A375 (cell line): ENCODE measurements around the gene MEGF6. TPM values are rescaled to one million over a fixed set of nuclear protein-coding genes. Genes with fewer than 3 reads are reported as not detected.

Source experiments
- small RNA-seq: library from RNA; depleted of rRNA; stranded (forward); fragments of <200 nt; gene quantifications from one replicate; pipeline ENCODE3, GENCODE V24; 2014
- total RNA-seq: library from RNA; depleted of rRNA; stranded (reverse); fragments of >200 nt; shearing (Covaris generic); gene quantifications from 2 replicates; pipeline ENCODE4 v1.2.3, GENCODE V29; 2014; rRNA removed

MEGF6 gene, protein sequence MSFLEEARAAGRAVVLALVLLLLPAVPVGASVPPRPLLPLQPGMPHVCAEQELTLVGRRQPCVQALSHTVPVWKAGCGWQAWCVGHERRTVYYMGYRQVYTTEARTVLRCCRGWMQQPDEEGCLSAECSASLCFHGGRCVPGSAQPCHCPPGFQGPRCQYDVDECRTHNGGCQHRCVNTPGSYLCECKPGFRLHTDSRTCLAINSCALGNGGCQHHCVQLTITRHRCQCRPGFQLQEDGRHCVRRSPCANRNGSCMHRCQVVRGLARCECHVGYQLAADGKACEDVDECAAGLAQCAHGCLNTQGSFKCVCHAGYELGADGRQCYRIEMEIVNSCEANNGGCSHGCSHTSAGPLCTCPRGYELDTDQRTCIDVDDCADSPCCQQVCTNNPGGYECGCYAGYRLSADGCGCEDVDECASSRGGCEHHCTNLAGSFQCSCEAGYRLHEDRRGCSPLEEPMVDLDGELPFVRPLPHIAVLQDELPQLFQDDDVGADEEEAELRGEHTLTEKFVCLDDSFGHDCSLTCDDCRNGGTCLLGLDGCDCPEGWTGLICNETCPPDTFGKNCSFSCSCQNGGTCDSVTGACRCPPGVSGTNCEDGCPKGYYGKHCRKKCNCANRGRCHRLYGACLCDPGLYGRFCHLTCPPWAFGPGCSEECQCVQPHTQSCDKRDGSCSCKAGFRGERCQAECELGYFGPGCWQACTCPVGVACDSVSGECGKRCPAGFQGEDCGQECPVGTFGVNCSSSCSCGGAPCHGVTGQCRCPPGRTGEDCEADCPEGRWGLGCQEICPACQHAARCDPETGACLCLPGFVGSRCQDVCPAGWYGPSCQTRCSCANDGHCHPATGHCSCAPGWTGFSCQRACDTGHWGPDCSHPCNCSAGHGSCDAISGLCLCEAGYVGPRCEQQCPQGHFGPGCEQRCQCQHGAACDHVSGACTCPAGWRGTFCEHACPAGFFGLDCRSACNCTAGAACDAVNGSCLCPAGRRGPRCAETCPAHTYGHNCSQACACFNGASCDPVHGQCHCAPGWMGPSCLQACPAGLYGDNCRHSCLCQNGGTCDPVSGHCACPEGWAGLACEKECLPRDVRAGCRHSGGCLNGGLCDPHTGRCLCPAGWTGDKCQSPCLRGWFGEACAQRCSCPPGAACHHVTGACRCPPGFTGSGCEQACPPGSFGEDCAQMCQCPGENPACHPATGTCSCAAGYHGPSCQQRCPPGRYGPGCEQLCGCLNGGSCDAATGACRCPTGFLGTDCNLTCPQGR (N-terminal part only)
- 1.0 and 1.3 TPM in 2 replicates for total RNA-seq

GRCh38 chr1:3611170-3612019, at the start of gene MEGF6:
TSS of gene MEGF6 (minus strand) at chr1:3611508. CDS start at chr1:3611268, 240 bp downstream.

GRCh38 chr1:3651930-3652547, 40.7 kb upstream of the MEGF6 start, which contains the start of gene TP73:
TSS of gene TP73 (plus strand) at chr1:3652516. CDS start at chr1:3682366, 29,850 bp downstream.

DNA sequence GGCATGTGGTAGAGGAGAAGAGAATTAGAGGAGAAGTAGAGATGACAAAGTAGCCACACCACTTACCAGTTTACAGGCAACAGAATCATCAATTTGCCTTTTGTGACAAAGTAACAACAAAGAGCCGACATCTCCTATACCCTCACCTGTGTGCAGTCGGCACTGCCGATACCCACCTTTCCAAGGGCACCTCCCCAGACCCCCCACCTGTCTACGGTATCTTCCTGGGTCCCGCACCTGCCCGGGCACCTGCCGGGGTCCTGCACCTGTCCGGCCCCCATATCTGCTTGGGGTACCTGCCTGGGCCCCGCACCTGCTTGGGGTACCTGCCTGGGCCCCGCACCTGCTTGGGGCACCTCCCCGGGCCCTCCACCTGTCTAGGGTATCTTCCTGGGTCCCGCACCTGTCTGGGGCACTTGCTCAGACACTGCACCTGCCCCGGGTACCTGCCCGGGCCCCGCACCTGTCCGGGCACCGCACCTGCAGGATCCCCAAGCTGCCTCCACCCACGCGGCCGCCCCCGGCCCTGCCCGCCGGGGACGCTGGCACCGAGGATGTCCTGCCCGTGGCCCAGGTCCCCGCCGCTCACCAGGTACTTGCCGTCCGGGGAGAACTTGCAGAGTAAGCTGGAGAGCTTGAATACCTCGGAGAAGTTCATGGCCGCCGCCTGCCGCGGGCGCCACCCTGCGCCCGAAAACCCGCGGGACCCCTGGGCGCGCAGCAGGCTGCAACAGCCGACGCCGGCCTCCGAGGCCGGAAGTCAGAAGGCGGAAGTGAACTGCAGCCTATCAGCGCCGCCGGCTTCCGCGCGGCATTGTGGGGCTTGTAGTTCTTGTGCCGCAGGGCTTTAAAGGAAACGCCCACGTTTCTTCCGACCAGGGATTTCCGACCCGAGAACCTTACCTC, 38.3 kb upstream of the MEGF6 start, which contains the start of gene WRAP73:
Gene WRAP73 (minus strand): TSS at position 762 of the 906 bp plus-strand sequence. CDS start 104 bp downstream, at position 658.

GRCh38 chr1:3624200-3625136, 13.2 kb upstream of the MEGF6 start, which contains the start of gene TPRG1L:
TSS of gene TPRG1L (plus strand) at chr1:3625015. CDS start at chr1:3625073, 58 bp downstream.

DNA sequence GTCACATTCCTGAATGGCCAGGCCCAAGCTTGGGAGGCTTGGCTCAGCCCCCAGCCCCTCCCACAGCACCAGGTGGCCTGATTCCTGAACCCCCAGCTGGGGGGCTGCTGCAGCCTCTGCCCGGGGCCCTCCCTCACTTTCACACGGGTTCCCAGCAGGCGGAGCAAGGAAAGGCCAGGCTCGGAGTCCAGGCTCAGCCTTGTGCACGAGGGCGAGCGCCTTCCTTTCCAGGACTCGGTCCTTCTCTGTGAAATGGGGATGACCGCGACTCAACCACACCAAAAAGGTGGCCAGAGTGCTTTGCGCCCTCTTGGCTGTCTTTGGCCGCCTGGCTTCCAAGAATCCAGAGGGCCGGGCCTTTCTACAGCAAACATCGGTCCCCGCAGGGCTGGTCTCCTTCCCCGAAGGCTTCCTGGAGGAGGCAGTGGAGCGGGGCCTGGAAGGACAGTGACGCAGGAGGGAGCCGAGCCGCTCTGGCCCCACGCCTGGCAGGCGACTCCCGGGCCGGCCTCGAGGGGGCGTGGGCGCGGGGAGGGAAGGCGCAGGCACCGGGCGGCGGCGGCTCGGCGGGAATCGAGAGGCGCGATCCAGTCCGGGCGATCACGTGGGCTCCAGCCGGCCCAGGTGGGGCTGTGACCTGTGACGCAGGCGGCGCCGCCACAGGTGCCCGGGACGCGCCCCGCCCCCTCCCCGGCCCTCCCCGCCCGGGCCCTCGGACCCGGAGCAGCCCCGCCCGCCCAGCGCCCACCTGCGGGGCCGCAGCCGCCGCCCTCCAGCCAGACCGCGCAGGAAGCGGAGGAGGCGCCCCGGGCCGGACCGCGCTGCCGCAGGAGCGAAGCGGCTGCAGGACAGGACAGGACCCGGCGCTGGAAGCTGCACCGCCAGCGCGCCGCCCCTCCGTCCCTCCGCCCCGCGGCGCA, 157.2 kb downstream of the MEGF6 start, which contains the start of gene ARHGEF16:
Gene ARHGEF16 (plus strand): TSS at position 775 of the 920 bp plus-strand sequence. CDS start 8,420 bp downstream, outside the sequence.

Small RNAs within 50 kb of the gene (small RNA-seq; reads per million reads assigned to genes)
- gene MIR551A, result not detected

Other genes with a start within 250 kb of the MEGF6 start
- gene ARHGEF16, start 156.8 kb downstream of the MEGF6 start, total RNA-seq, result 0.05 TPM in 1 of 2 replicates, not detected in the other
- 4.6 and 6.0 TPM in 2 replicates for gene TPRG1L, start 13.5 kb upstream of the MEGF6 start, total RNA-seq
- gene WRAP73, start 38.6 kb upstream of the MEGF6 start, total RNA-seq, result 55.3 and 68.7 TPM in 2 replicates
- gene TP73, start 41.0 kb upstream of the MEGF6 start, total RNA-seq, result 4.5 and 7.4 TPM in 2 replicates
- gene CCDC27, start 140.9 kb upstream of the MEGF6 start, total RNA-seq, result not detected in 2 replicates
- not detected in 2 replicates for gene SMIM1, start 161.2 kb upstream of the MEGF6 start, total RNA-seq
- gene LRRC47, start 185.0 kb upstream of the MEGF6 start, total RNA-seq, result 53.4 and 60.4 TPM in 2 replicates
- 21.0 and 32.8 TPM in 2 replicates for gene CEP104, start 245.7 kb upstream of the MEGF6 start, total RNA-seq
- gene DFFB, start 246.0 kb upstream of the MEGF6 start, total RNA-seq, result 6.1 and 6.6 TPM in 2 replicates